HepG2 (cell line): ENCODE results near the gene AGAP3. TPM values are rescaled to one million over a fixed set of nuclear protein-coding genes. Genes with fewer than 3 reads are reported as not detected.
A peak's percentile ranks its signal among the peaks of the same experiment; 100 is the strongest.

Source experiments
- ATF7 ChIP-seq, 2 experiments: fragments of 450-650 bp in 1 of 2; sonication (generic) in 1 of 2; formaldehyde crosslinking in 1 of 2; IDR thresholded peaks; 2 replicates each; pipeline versions ENCODE4 v1.4.0 to v1.6.1; 2016 to 2020; ENCODE audit warnings: antibody characterized with exemption in 1 of 2, mild to moderate bottlenecking in 1 of 2, missing genetic modification reagents in 1 of 2
- BRF2 ChIP-seq: sonication (generic); formaldehyde crosslinking; IDR thresholded peaks from 2 replicates; pipeline ENCODE4 v1.8.1; 2022; ENCODE audit warnings: mild to moderate bottlenecking, missing genetic modification reagents
- HDAC2 ChIP-seq: sonication (generic); formaldehyde crosslinking; IDR thresholded peaks from 2 replicates; pipeline ENCODE4 v1.4.0; 2020; ENCODE audit warnings: missing genetic modification reagents
- HINFP ChIP-seq: sonication (generic); formaldehyde crosslinking; IDR thresholded peaks from 2 replicates; pipeline ENCODE4 v1.4.0; 2020; ENCODE audit warnings: low read depth, mild to moderate bottlenecking, missing genetic modification reagents
- HMG20A ChIP-seq: IDR thresholded peaks from 2 replicates; pipeline ENCODE4 v1.6.1; 2016; ENCODE audit warnings: borderline replicate concordance
- ISX ChIP-seq: sonication (generic); formaldehyde crosslinking; conservative IDR thresholded peaks from 2 replicates; pipeline ENCODE4 v1.5.0; 2020; ENCODE audit warnings: missing genetic modification reagents
- MAFK ChIP-seq, 2 experiments: IDR thresholded peaks in 1 of 2; conservative IDR thresholded peaks in 1 of 2; 2 replicates each; pipeline ENCODE4 v1.6.1; 2011; ENCODE audit warnings: improper control_type of control experiment in 2 of 2, low read length in 2 of 2
- MTERF4 ChIP-seq: sonication (generic); formaldehyde crosslinking; IDR thresholded peaks from 2 replicates; pipeline ENCODE4 v1.8.0; 2023; ENCODE audit warnings: mild to moderate bottlenecking, missing genetic modification reagents
- NCOR1 ChIP-seq: fragments of 200-600 bp; sonication (generic); IDR thresholded peaks from 2 replicates; pipeline ENCODE4 v1.7.0; 2017; ENCODE audit warnings: antibody characterized with exemption, low read length, borderline replicate concordance
- NFYB ChIP-seq: sonication (generic); formaldehyde crosslinking; IDR thresholded peaks from 2 replicates; pipeline ENCODE4 v1.4.0; 2020; ENCODE audit warnings: missing genetic modification reagents
- PHF21A ChIP-seq: sonication (generic); formaldehyde crosslinking; IDR thresholded peaks from 2 replicates; pipeline ENCODE4 v1.5.0; 2020; ENCODE audit warnings: mild to moderate bottlenecking, missing genetic modification reagents
- STAT6 ChIP-seq: sonication (generic); formaldehyde crosslinking; IDR thresholded peaks from 2 replicates; pipeline ENCODE4 v1.4.0; 2020; ENCODE audit warnings: missing genetic modification reagents, mild to moderate bottlenecking, borderline replicate concordance
- ZBTB14 ChIP-seq: sonication (generic); formaldehyde crosslinking; IDR thresholded peaks from 2 replicates; pipeline ENCODE4 v1.4.0; 2020; ENCODE audit warnings: missing genetic modification reagents
- ZC3H4 ChIP-seq: sonication (generic); formaldehyde crosslinking; IDR thresholded peaks from 2 replicates; pipeline ENCODE4 v1.4.0; 2020; ENCODE audit warnings: missing genetic modification reagents, borderline replicate concordance
- ZFY ChIP-seq: sonication (generic); formaldehyde crosslinking; IDR thresholded peaks from 2 replicates; pipeline ENCODE4 v1.4.0; 2020; ENCODE audit warnings: missing genetic modification reagents
- ZNF24 ChIP-seq: fragments of 450-650 bp; IDR thresholded peaks from 2 replicates; pipeline ENCODE4 v1.6.1; 2017; ENCODE audit warnings: antibody characterized with exemption, mild to moderate bottlenecking
- ZNF337 ChIP-seq: sonication (generic); formaldehyde crosslinking; IDR thresholded peaks from 2 replicates; pipeline ENCODE4 v1.5.1; 2020; ENCODE audit warnings: missing genetic modification reagents, low read depth, mild to moderate bottlenecking, borderline replicate concordance
- ZNF468 ChIP-seq: sonication (generic); formaldehyde crosslinking; IDR thresholded peaks from 2 replicates; pipeline ENCODE4 v1.8.0; 2022; ENCODE audit warnings: mild to moderate bottlenecking, moderate library complexity, missing genetic modification reagents
- ZNF710 ChIP-seq: sonication (generic); formaldehyde crosslinking; IDR thresholded peaks from 2 replicates; pipeline ENCODE4 v1.5.0; 2020; ENCODE audit warnings: mild to moderate bottlenecking, missing genetic modification reagents, borderline replicate concordance
- ZNF768 ChIP-seq: sonication (generic); formaldehyde crosslinking; IDR thresholded peaks from 2 replicates; pipeline ENCODE4 v1.4.0; 2020; ENCODE audit warnings: missing genetic modification reagents
- ZNF792 ChIP-seq: IDR thresholded peaks from 2 replicates; pipeline ENCODE4 v1.6.1; 2016
- polyA plus RNA-seq, 8 experiments: library from polyadenylated mRNA; depleted of rRNA in 3 of 8; stranded (reverse) in 7 of 8; unstranded in 1 of 8; fragments of >200 nt; fragmentation: Illumina TruSeq in 4 of 8; extraction: Trizol in 4 of 8; gene quantifications; 2 replicates each; pipeline versions ENCODE4 v1.2.1 to v1.2.3, GENCODE V29; 2011 to 2016; ENCODE audit warnings: low read depth in 4 of 8, missing spikeins in 1 of 8, mixed read lengths in 1 of 8; ENCODE audit not compliant: insufficient read depth in 1 of 8
- total RNA-seq, 5 experiments: library from RNA; depleted of rRNA; stranded (reverse); fragments of >200 nt; fragmentation: Illumina TruSeq; extraction: Trizol; gene quantifications; 2 replicates each; pipeline ENCODE4 v1.2.3, GENCODE V29; 2016; ENCODE audit warnings: low read depth in 1 of 5

The AGAP3 gene
- total and polyA plus RNA-seq, 2 of the 13 experiments (the other 11 are each of a cell fraction or from before 2014, with no cell fraction given): 31.3 to 61.4 TPM

GRCh38 chr7:151051108-151051507 lies 35.2 kb upstream of the AGAP3 start (continued):
- TF ChIP-seq ZNF710 (CRISPR knock-in tag): no peak
- no peak for TF ChIP-seq HDAC2 (CRISPR knock-in tag)
- TF ChIP-seq BRF2 (CRISPR knock-in tag): no peak
- no peak for TF ChIP-seq STAT6 (CRISPR knock-in tag)
- TF ChIP-seq ISX: no peak
- TF ChIP-seq ZNF792: no peak
- TF ChIP-seq ZNF337 (CRISPR knock-in tag): no peak
- TF ChIP-seq ZBTB14: peak; percentile 24; the same call in 1 of the 2 replicates
- TF ChIP-seq ZNF468: no peak
- no peak for TF ChIP-seq MAFK (conservative IDR thresholded peaks at IDR 0.05 in 1 of 2, IDR thresholded peaks at IDR 0.05 in 1 of 2; ENCODE audit: low read length in 2 of 2)
- TF ChIP-seq ZC3H4 (CRISPR knock-in tag): no peak
- no peak for TF ChIP-seq ZFY (CRISPR knock-in tag)
- no peak for TF ChIP-seq ATF7 (IDR thresholded peaks at IDR 0.05)
- TF ChIP-seq ATF7 (CRISPR knock-in tag; IDR thresholded peaks at IDR 0.05): no peak
- no peak for TF ChIP-seq ZNF24
- no peak for TF ChIP-seq PHF21A (CRISPR knock-in tag)
- TF ChIP-seq HINFP: no peak
- TF ChIP-seq NFYB: no peak
- no peak for TF ChIP-seq MTERF4 (CRISPR knock-in tag)
- TF ChIP-seq NCOR1: no peak
- no peak for TF ChIP-seq HMG20A (CRISPR knock-in tag)
- peak; percentile 28; the same call in 1 of the 2 replicates for TF ChIP-seq ZNF768 (CRISPR knock-in tag)
